Stimulated activated CD8-positive, alpha-beta memory T cell treated with anti-CD3 and anti-CD28 coated beads, Interleukin-15, amount 100 ng/mL, for 24 hours (primary cell): ENCODE data around the gene ALDH3A1.

ENCODE experiments used
- DNase-seq: peaks from one replicate; pipeline ENCODE4 v3.0.0-alpha.2; 2020; ENCODE audit warnings: low read depth

The ALDH3A1 gene

DNA sequence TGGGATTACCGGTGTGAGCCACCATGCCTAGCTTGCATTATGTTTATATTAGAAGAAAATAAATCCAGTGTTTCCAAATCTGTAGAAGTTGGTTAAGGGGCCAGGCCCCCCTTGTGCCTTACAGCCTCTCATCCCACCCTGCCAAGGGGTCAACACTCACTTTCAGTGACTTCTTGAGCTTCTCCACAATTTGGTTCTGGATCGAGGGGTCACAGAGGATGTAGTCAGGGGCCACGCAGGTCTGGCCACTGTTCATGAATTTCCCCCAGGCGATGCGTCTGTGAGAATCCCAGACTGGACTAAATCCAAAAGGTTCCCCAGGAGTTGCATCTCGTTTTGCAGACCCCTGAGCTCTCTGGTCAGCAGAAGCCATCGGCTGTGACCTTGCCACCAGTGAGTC, 7.2 kb downstream of the ALDH3A1 start:
- no peak for DNase-seq

DNA sequence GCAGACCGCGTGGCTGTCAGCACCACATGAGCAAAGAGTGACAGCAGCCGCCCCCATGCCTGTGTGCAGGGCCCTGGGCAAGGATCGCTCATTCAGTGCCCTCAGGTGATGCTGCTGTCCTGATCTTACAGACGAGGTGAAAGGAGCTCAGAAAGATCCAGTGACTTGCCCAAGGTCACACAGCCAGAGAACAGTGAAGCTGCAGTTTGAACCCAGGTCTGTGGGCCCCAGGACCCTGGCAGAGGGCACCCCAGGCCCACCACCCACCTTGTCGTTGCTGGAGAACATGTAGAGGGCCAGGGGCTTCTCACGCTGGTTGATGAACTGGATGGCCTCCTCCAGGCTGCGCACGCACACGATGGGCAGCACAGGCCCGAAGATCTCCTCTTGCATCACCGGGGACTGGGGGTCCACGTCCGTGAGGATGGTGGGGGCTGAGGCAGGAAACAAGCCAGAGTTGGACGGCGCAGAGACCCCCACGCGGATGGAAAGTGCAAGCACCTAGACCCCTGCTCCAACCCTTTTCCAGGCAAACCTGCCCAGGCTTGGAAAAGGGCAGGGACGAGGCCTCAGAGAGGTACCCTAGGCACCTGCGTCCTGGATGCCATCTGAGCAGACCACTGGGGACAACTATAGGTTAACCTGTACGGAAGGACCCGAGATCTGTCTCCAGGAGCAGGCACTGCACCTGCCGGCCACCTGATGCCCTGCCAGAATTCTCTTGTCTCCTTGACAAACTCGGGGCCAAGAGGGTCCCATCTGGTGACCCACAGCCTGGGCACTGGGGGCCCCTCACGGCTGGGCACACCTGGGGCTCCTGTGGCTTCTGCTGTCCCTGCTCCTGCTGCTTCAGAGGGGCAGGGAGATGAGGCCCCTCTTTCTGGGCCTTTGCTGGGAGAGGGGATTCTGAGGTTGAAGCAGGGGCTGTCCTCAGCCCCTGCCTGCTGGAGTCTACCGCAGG, 8.6 kb downstream of the ALDH3A1 start:
- DNase-seq: no peak

DNA sequence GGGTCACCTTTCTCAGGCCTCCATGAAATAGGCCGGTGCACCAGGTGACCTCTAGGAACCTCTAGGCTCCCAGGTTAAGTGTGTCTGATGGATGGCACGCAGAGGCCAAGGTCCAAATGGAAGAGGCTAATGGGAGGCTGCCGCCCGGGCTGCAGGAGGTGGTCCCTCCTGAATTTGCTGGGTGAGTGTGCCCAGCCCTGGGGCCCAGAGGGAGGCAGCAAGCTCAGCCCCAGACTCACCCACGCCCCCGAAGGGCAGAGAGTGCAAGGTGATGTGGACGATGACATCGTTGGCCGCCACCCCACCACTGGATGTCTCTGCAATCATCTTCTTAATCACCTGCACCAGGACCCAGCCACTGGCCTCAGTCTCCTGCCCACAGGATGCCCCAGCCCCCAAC, 9.3 kb downstream of the ALDH3A1 start:
- DNase-seq: no peak

DNA sequence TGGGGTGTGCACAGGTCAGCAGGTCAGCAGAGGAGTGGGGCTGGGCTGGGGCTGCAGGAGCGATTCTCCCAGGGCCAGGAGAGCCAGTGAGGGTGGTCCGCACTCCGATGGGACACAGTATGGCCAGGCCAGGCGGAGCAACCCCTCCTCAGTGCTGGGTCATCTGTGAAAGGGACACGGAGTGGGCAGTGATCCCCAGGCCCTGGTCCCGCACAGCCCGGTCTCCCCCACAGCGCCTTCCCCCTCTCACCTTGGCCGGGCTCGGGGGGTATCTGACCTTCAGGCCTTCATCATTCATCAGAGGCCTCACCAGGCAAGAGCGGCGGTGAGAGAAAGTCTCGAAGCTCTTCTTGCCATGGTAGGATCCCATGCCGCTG, 10.0 kb downstream of the ALDH3A1 start:
- no peak for DNase-seq

DNA sequence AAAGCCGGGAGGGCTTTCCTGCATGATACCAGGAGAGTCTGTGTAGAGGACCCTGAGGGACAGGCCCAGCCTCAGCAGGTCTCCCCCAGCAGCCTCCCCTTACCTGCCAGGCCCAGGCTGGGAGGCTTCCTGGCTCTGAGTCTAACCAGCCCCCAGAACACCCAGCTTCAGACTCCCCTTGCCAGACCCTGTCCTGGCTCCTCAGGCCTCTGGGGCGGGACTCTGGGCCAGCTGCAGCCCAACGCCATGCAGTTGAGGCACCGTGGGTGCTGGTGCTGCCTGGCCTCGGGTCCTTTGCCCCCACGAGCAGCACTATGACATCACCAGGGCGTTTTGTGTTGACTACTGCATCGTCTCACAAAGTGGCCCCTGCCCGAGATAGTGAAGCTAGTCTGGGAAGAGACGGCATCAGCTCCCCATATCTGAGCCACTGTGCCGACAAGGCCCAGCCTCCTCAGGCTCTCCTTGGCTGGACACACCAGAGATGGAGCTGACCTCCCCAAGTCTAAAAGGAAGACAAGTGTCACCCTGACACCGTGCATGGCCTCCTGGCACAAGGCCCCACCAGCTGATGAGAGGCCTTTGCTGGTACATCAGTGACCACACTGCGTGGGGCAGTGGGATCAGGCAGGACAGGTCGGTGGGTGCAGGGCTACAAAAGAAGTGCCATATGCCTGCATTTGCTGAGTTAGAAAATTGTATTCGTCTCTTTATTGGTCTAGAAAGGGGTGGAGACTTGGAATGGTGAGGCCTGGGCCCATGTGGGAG, 10.6 kb downstream of the ALDH3A1 start:
- DNase-seq: no peak

DNA sequence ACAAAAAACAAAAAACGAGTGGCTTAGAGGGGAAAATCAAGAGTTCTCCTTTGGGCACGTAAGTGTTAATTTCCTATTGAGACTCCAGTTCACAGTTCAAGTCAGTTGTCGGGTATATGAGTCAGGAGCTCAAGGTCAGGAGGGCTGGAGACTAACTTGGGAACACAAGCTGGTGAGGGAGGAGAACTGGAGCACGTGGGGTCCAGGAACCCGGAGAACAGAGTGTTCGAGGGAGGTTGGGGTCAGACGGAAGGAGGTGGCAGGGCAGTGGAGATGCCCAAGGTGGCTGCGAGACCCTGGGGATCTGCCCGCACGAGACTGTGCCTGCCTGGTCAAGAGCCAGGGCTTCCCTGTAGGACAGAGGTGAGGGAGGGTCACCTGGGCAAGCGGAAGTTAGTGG, 12.0 kb downstream of the ALDH3A1 start:
- DNase-seq: no peak

DNA sequence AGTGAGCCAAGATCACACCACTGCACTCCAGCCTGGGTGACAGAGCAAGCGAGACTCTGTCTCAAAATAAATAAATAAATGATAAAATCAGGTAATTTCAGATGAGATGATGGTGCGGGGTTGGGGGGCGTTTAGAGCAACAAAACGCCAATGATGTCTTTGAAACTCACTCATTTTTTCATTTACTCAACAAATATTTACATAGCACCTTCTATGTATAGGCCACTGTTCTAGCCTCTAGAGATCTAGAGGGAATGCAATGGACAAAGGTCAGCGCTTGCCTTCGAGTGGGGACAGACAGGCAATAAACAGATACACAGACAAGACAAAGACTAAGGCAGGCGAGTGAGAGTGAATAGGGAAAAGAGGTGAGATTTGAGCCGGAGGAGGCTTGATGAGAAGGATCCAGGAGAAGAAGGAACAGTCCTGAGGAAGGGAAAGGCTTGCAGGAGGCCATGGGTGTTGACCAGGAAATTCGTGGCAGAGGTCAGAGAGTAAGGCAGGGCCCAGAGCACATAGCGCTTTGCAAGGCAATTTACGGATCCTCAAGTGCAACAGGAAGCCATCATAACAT, 14.1 kb downstream of the ALDH3A1 start:
- no peak for DNase-seq

DNA sequence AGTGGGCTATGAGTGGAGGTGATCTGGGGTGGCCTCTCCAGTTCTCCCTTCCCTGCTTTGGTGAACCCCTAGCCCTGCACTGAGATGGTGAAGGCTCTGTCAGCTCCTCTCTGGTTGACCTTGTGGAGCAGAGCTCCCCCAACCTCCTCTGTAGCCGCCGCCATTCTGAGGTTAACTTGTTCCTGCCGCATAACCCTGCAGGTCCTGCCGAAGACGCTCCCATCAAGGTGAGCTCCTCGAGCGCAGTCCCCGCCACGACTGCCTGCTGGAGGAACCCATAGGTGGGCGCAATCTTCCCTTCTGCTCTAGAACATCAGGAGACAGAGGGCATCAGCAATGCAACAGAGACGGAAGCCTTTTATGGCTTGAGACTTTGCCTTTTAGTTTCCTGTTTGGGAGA, 16.5 kb downstream of the ALDH3A1 start:
- no peak for DNase-seq

DNA sequence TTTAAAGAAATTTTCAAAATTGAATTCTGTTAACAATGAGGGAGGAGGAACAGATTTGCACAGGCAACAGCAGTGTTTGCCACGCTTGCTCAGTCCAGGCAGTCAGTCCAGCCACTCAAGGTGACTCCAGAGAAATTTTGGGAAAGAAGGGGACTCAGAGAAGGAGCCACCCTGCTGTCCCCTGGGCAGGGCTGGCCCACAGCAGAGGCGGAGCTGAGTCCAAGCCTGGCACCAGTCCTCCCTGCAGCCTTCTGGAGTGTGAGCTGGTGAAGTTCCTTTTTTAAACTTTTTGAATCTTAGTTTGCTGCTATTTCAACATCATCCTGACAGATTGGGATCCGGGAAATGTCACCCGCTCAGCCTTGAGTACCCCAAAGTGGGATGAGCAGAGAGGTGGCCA, 17.3 kb downstream of the ALDH3A1 start:
- no peak for DNase-seq

DNA sequence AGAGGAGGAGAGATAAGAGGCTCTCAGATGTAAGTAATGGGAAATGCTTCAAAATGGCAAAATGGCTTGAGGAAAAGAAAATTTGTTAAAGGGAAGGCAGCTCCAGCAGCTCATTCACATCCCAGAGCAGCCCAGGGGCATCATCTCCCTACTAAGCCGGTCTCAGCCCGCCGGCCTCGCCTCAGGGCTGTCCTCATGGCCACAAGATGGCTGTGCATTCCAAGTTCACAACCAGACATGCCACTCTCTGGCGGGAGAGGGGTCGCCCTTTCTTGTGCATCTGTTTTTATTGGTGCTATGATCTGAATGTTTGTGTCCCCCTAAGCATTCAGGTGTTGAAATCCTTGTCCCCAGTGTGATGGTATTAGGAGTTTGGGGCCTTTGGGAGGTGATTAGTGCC, 18.2 kb downstream of the ALDH3A1 start:
- DNase-seq: no peak

DNA sequence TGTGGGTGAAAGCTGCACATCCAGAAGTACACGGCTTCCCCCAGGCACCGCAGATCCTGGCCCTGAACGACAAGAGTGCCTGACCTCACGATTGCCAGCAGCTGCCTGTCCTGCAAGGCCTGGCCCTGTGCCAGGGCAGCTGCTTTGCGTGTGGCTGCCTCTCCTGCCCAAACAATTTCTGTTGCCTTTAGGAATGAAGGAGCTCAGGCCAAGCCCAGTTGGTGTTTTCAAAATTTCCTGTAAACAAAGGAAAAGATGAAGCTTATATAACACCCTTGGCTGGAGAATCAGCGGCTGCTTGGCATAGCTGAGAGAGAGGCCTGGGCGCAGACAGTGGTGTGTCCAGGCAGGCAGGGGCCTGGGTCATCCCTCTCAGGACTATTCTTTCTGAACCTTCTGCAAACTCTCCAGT, 20.0 kb downstream of the ALDH3A1 start:
- no peak for DNase-seq

DNA sequence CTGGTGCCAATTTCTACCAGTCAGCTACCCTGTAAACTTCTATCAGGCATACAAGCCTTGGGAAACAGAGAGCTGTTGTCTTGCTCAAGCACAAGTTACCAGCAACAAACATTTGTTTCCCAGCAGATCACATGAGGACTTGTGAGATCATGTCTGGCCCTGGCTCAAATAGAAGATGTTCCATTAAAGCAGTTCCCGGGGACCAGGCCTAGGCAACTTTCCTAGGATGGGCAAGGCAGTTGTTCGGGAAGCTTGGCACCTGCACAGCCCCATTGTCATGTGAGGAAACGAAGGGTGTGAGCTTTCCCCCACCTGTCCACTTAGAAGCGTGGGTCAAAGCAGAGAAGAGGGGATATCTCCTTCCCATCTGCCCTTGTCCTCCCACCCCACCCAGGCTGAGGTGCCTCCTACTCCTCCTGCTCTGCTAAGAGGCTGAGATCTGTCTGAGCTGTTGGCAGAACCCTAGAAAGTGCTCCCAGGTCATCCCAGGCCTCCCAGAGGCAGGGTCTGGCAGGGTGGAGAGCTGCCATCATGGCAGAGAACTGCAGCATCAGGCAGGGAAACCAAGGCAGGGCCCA, 20.5 kb downstream of the ALDH3A1 start:
- no peak for DNase-seq

DNA sequence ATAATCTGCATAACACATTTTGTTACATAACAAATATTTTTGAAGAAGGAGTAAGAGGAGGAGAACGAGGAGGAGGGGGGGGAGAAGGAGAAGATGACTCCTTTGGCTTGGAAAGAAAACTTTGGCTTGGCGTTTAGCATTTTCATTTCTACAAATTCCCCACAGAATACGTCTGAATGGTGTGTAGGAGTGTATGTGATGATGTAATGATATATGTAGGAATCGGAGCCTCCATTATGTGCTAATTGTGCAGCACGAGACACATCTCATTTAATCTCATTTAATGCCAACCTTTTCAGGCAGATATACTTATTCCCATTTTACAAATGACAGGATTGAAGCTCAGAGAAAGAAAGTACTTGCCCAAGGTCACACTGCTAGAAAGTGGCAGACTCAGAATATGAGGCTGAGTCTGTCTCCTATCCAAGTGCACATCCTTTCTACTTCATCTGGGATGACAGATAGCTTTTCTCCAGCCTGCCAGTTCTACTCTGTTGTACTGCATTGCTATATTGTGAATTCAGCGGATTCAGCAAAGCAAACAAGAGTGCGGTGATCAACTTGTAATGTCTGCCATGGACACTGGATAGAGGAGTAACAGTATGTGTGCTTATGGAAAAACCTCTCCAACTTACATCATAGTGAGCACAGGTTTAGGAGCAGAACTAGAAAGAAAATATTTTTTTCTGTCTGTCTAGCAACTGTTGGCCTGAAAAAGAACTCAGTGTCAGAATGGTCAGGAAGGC, 21.3 kb downstream of the ALDH3A1 start:
- DNase-seq: no peak

DNA sequence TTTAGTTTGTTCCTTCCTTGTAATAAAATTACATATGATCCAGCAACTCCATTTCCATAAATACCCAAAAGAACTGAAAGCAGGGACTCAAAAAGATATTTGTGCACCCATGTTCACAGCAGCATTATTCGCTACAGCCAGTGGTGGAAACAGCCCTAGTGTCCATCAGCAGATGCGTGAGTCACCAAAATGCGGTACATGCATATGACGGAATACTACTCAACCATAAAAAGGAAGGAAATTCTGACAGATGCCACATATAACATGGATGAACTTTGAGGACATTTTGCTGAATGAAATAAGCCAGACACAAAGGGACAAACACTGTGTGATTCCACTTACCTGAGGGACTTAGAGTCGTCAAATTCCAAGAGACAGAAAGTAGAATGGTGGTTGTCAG, 22.6 kb downstream of the ALDH3A1 start:
- no peak for DNase-seq

DNA sequence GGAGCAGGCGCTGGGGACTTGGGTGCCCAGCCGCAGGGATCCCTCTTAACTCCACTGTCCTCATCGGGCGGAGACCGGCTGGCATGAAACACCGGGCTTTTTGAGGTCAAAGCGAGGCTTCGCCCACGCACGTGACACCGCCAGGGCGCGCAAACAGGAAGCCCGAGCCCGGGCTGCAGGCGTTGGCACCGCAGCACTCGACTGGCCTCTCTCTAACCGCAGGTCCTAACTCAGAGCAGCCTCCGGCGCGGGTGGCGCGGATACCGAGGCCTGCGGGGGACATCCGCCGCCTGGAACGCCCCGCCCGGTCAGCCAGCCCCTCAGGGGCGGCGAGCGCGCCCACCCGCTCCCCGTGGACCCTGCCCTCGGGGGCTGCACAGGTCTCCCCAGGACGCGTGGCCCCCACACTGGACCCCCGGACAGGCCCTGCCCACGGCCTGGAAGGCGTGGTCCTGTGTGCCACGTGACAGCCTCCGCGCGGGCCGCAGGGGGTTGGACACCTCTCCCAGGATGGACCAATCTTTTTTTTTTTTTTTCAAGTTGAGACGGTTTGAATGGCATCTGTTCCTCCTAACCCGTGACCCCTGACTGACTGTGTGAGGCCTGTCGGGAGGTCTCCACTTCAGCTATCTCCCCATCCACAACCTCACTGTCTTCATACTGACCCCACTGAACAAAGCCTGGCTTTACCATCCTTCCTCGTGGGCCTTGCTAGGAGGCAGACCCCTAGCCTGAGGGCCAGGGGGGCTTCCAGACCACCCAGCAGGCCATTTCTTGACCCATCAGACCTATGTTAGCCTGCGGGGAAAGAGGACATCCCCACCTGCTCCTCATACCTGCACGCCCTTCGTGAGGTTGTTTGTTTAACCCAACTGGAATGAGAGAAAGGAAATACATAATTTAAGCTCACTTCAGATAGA, 23.3 kb downstream of the ALDH3A1 start:
- DNase-seq: peak; percentile 6

DNA sequence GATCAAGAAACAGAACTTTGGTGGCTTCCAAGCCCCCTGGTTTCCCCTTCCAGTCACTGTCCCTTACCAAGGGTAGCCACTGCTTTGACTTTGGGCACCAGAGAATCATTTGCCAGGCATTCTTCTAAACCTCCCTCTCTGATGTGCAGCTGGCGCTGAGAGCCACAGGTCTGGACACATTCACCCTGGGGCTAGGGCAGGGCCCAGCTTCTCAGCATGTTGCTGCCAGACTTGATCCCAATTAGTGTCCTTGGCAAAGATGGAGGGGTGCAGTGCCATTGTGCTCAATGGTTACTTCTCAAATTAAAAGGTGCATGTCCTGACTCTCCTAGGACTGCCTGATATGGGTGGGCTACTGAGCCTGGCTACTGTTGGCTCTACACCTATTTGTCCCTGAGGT, 24.1 kb downstream of the ALDH3A1 start:
- DNase-seq: no peak

DNA sequence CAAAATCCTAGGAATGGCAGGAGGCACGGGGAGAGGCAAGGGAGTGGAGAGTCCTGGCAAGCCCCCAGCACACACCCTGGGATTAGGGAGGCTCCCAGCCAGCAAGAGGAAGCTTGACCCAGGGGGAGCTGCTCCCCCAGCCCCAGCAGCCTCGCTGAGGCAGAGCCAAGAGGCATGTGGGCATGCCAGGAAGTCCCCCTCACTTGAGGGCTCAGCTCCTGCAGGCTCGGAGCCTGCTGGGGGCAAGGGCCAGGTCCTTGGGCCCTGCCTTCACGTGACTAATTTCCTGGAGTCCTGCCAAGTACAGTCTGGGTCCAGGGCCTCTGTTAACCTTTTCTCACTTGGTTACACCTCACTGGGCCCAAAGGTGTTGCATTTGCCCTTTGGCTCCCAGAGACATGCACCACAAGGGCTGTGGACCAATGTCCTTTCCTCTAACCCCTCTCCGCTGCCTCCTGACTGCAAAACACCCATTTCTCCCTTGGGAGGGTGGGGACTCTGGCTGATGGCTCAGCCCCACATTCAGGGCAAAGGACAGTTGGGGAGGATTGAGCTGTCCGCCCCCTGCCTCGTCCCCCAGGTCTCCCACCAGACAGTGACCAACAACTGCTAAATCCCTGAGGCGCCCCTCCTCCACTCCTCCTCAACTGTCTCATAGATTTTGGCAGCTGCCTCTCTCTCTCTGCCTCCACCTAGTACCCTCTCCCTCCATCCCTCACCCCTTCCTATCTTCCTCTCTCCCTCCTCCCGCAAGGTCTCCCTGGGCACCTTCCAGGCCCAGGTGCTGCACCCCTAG, 27.3 kb downstream of the ALDH3A1 start:
- DNase-seq: no peak

DNA sequence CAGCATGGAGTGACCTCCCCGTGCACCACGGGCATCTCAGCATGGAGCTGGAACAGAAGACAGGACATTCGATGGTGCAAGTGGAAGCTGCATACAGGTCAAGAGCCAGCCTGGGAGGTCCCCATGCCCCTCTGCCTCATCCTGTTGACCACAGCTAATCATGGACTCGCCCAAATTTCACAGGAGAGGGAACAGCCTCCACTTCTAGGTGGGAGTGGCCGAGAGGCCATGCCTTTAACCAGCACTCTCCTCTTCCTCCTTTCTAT, 28.0 kb downstream of the ALDH3A1 start:
- no peak for DNase-seq

DNA sequence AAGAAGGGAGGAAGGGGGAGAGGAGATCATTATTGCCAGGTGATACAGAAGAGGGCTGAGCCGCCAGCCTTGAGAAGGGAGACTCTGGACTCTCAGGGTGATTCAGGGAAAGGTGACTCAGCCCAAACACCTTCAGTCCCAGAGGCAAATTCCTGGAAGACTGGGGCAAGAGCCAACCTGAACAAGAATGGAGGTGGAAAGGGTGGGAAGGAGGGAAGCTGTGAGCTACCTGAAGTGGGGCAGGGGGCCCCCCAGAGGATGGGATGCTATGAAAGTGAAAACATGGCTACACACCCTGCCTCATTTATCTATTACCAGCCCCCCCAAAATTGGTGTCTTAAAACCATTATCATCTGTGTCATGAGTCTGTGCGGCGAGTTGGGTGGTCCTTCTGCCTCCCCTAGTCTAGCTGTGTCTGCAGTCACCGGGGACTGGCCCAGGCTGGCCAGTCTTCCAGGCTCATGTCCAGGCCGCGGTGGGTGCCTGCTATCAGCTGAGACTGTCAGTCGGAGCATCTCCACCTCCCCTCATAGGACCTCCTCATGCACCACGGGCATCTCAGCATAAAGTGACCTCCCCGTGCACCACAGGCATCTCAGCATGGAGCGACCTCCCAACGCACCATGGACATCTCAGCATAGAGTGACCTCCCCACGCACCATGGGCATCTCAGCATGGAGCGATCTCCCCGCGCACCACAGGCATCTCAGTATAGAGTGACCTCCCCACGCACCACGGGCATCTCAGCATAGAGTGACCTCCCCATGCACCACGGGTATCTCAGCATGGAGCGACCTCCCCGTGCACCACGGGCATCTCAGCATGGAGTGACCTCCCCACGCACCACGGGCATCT, 28.5 kb downstream of the ALDH3A1 start:
- DNase-seq: no peak
